Measurements from ENCODE around the gene CFAP57.

CFAP57 gene

DNA sequence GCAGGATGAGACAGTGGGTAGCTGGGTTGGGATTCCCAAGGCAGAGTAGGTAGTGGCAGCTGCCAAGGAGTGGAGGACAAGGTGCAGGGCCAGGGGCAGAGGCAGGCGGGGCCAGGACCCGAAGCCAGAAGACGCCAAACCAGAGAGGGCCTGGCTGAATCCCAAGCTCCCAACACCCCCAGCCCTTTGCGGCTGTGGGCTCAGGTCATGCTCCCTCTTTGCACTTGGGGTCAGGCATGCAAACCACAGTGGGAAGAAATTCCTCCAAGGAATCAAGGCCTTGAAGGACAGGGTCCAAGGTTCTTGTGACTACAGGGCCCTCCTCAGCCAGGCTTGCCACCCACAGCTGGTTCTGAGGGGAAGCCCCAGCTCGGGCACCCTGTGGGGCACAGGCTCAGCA is 107.0 kb downstream of the CFAP57 start:
- no peaks in the 10 kb centered on the region for H3K9me3 ChIP-seq (ENCODE audit: control insufficient read depth, low read length)
- H3K36me3 ChIP-seq (ENCODE audit: control insufficient read depth, insufficient read depth, low read length): no peaks in the 10 kb centered on the region
- H3K4me3 ChIP-seq (ENCODE audit: extremely low read depth, insufficient read depth, low read length, poor library complexity, severe bottlenecking): no peak overlapping the region
- H3K27ac ChIP-seq (ENCODE audit: low read depth, low read length, severe bottlenecking): no peak overlapping the region
- 91 to 98% methylated on average over 4 to 5 of the region's 5 CpGs for WGBS, 2 experiments (ENCODE audit: insufficient coverage in 2 of 2)
- H3K4me1 ChIP-seq (ENCODE audit: control insufficient read depth, insufficient read depth, low read length, poor library complexity, severe bottlenecking): no peaks in the 10 kb centered on the region

DNA sequence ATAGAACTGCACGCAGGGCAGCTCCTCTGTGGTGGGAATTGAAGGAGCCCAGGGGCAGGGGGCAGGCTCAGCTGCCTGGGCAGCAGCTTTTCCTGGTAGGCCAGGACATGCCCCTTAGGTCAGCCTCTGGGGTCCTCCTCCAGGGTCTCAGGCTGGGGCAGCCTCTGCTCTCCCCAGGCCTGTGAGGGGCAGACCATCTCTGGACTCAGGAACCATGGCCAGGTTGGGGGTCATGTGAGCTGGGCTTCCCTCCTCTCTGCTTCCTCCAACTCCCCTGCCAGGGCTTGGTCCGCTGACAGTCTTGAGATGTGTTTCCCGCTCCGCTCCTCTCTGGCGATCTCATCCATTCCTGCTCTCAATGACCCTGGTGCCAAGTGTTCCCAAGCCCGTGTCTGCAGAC is 107.5 kb downstream of the CFAP57 start:
- Histone ChIP-seq H3K9me3 (ENCODE audit: control insufficient read depth, low read length) (no peaks in the 10 kb centered on the region), H3K4me3 (ENCODE audit: extremely low read depth, insufficient read depth, low read length, poor library complexity, severe bottlenecking) (no peak overlapping the region), H3K4me1 (ENCODE audit: control insufficient read depth, insufficient read depth, low read length, poor library complexity, severe bottlenecking) (no peaks in the 10 kb centered on the region), H3K36me3 (ENCODE audit: control insufficient read depth, insufficient read depth, low read length) (no peaks in the 10 kb centered on the region), H3K27ac (ENCODE audit: low read depth, low read length, severe bottlenecking) (no peak overlapping the region)
- WGBS, 2 experiments (ENCODE audit: insufficient coverage in 2 of 2): 86 to 95% methylated on average over 6 of the region's 6 CpGs

DNA sequence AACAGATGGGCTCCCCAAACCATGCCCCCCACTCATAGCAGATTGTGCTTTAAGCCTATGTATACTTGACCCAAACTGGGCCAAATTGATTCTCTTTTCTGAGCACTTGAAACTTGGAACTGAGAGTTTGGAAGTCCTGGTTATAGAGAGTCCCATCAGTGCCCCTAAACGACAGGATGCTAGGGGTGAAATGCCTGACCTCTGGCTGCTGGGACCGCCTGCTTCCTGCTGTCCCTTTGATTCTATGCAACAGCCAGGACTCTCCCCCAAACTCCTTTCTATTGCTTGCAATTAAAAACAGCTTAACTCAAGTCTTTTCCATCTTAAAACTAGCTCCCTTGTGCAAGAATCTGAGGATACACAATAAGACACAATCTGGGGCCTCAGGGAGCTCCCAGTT is 108.6 kb downstream of the CFAP57 start:
- no peaks in the 10 kb centered on the region for H3K36me3 ChIP-seq (ENCODE audit: control insufficient read depth, insufficient read depth, low read length)
- H3K4me3 ChIP-seq (ENCODE audit: extremely low read depth, insufficient read depth, low read length, poor library complexity, severe bottlenecking): no peak overlapping the region
- H3K9me3 ChIP-seq (ENCODE audit: control insufficient read depth, low read length): no peaks in the 10 kb centered on the region
- no peaks in the 10 kb centered on the region for H3K4me1 ChIP-seq (ENCODE audit: control insufficient read depth, insufficient read depth, low read length, poor library complexity, severe bottlenecking)
- no peak overlapping the region for H3K27ac ChIP-seq (ENCODE audit: low read depth, low read length, severe bottlenecking)
- WGBS, 2 experiments (ENCODE audit: insufficient coverage in 2 of 2): 57 to 65% methylated on average over 2 of the region's 2 CpGs

GRCh38 chr1:43282220-43283195 is 110.4 kb downstream of the CFAP57 start:
- Histone ChIP-seq H3K36me3 (ENCODE audit: control insufficient read depth, insufficient read depth, low read length) (no peaks in the 10 kb centered on the region), H3K4me1 (ENCODE audit: control insufficient read depth, insufficient read depth, low read length, poor library complexity, severe bottlenecking) (no peaks in the 10 kb centered on the region)
- WGBS, 2 experiments (ENCODE audit: insufficient coverage in 2 of 2): 84 to 89% methylated on average over 9 to 14 of the region's 15 CpGs

DNA sequence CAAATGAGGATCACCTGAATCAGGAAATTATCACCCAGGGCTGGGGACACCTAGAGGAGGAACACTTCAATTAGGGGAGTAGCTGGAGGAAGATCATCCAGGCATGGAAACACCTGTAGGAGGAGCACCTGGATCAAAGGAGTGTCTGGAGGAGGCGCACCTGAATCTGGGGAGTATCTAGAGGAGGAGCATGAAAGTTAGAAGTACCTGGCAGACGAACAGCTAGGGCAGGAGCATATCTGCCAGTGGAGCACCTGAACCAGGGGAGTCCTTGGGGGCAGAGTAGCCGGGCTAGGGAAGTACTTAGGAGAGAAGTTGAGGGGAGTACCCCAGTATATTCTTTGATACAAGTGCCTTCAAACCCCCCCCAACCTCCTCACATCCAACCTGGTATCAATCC is 111.9 kb downstream of the CFAP57 start:
- 83 to 85% methylated on average over 2 of the region's 3 CpGs for WGBS, 2 experiments (ENCODE audit: insufficient coverage in 2 of 2)
- Histone ChIP-seq H3K36me3 (ENCODE audit: control insufficient read depth, insufficient read depth, low read length) (no peaks in the 10 kb centered on the region), H3K4me1 (ENCODE audit: control insufficient read depth, insufficient read depth, low read length, poor library complexity, severe bottlenecking) (no peaks in the 10 kb centered on the region), H3K27ac (ENCODE audit: low read depth, low read length, severe bottlenecking) (no peak overlapping the region), H3K4me3 (ENCODE audit: extremely low read depth, insufficient read depth, low read length, poor library complexity, severe bottlenecking) (no peak overlapping the region), H3K9me3 (ENCODE audit: control insufficient read depth, low read length) (no peaks in the 10 kb centered on the region)

More at GRCh38 chr1:43282220-43283195, 110.4 kb downstream of the CFAP57 start:
- no peak overlapping the region for H3K27ac ChIP-seq (ENCODE audit: low read depth, low read length, severe bottlenecking)
- H3K4me3 ChIP-seq (ENCODE audit: extremely low read depth, insufficient read depth, low read length, poor library complexity, severe bottlenecking): no peak overlapping the region
- no peaks in the 10 kb centered on the region for H3K9me3 ChIP-seq (ENCODE audit: control insufficient read depth, low read length)

DNA sequence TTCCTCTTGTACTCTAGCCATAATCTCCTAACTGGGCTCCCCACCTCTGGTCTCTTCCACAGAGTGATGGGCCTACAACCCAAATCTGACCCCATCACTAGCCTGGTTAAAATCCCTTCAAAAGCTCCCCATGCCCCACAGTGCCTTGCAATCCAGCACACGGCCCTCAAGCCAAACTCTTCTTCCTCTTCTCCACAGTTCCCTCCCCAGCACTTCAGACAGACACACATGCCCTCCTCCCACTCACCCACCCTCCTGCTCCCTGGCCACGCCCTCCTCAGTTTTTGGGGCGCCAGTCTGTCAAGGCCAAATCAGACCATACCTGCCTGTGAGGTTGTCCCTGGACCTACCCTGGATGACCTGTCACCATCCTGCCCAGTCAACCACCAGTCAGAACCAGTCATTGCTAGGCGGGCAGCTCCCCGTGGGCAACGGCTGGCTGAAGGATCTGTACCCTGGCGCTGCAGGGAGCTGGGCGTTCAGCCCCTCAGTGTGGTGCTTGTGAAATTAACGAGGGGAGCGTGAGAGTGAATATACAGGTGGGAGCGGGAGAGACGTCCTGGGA is 112.5 kb downstream of the CFAP57 start:
- no peak overlapping the region for H3K4me3 ChIP-seq (ENCODE audit: extremely low read depth, insufficient read depth, low read length, poor library complexity, severe bottlenecking)

DNA sequence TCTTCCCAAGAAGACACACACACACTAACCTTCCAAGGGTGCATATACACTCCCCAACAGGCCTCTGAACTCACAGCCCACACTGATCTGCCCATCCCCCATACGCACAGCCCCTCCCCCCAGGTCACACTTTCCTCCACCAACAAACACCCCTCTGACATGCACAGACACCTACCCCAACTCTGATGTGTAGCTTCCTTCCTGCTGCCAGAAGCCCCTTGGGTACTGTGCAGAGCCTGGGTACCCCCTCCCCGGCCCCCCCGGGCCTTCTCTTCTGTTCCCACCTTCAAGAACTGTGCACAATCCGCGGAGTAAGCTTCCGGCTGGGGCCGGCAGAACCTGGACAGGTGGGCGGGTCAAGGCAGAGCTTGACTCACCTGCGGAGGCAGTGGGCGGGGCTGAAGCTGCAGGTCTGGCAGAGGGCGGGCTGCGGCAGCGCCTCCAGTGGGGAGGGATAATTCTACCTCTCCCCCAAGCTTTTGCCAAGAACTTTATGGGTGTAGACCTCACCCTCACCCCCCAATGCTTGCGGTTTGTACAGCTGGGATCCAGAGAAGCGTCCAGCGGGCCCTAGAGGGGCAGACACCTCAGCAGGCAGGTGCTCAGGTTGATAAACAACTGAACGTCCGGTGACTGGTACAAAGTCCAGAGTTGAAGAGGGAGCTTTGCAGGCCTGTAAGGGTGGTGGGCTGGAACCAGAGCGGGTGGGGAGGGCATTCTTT is 113.3 kb downstream of the CFAP57 start, which contains the start of gene C1orf210:
TSS of gene C1orf210 (minus strand) at position 313 of the 722 bp plus-strand sequence. CDS start 2,311 bp downstream, outside the sequence.
- H3K9me3 ChIP-seq (ENCODE audit: control insufficient read depth, low read length): no peaks in the 10 kb centered on the region
- no peaks in the 10 kb centered on the region for H3K36me3 ChIP-seq (ENCODE audit: control insufficient read depth, insufficient read depth, low read length)
- H3K27ac ChIP-seq (ENCODE audit: low read depth, low read length, severe bottlenecking): no peak within 1 kb of the TSS
- 47 to 60% methylated on average over 13 to 16 of the region's 19 CpGs for WGBS, 2 experiments (ENCODE audit: insufficient coverage in 2 of 2)
- no peak within 1 kb of the TSS for H3K4me3 ChIP-seq (ENCODE audit: extremely low read depth, insufficient read depth, low read length, poor library complexity, severe bottlenecking)
- H3K4me1 ChIP-seq (ENCODE audit: control insufficient read depth, insufficient read depth, low read length, poor library complexity, severe bottlenecking): no peaks in the 10 kb centered on the region

More for the DNA sequence above, 112.5 kb downstream of the CFAP57 start:
- Histone ChIP-seq H3K9me3 (ENCODE audit: control insufficient read depth, low read length) (no peaks in the 10 kb centered on the region), H3K27ac (ENCODE audit: low read depth, low read length, severe bottlenecking) (no peak overlapping the region), H3K4me1 (ENCODE audit: control insufficient read depth, insufficient read depth, low read length, poor library complexity, severe bottlenecking) (no peaks in the 10 kb centered on the region), H3K36me3 (ENCODE audit: control insufficient read depth, insufficient read depth, low read length) (no peaks in the 10 kb centered on the region)
- 92 to 95% methylated on average over 8 to 12 of the region's 12 CpGs for WGBS, 2 experiments (ENCODE audit: insufficient coverage in 2 of 2)

GRCh38 chr1:43286115-43286514 is 114.0 kb downstream of the CFAP57 start:
- Histone ChIP-seq H3K9me3 (ENCODE audit: control insufficient read depth, low read length) (no peaks in the 10 kb centered on the region), H3K4me1 (ENCODE audit: control insufficient read depth, insufficient read depth, low read length, poor library complexity, severe bottlenecking) (no peaks in the 10 kb centered on the region), H3K27ac (ENCODE audit: low read depth, low read length, severe bottlenecking) (no peak overlapping the region), H3K4me3 (ENCODE audit: extremely low read depth, insufficient read depth, low read length, poor library complexity, severe bottlenecking) (no peak overlapping the region), H3K36me3 (ENCODE audit: control insufficient read depth, insufficient read depth, low read length) (no peaks in the 10 kb centered on the region)
- 79 to 94% methylated on average over 5 to 11 of the region's 11 CpGs for WGBS, 2 experiments (ENCODE audit: insufficient coverage in 2 of 2)

DNA sequence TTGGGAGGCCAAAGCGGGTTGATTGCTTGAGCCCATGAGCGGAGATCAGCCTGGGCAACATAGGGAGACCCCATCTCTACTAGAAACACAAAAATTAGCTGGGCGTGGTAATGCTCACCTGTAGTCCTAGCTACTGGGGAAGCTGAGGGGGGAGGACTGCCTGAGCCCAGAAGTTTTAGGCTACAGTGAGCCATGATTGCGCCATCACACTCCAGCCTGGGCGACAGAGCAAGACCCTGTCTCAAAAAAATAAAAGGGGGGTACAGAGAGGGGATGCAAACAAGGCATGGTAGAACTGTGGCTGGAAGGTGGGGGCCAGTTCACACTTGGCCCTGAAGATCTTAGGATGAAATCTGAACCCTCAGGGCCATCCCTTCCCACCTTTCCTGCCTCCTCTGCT is 114.4 kb downstream of the CFAP57 start:
- H3K36me3 ChIP-seq (ENCODE audit: control insufficient read depth, insufficient read depth, low read length): no peaks in the 10 kb centered on the region
- H3K27ac ChIP-seq (ENCODE audit: low read depth, low read length, severe bottlenecking): no peak overlapping the region
- WGBS, 2 experiments (ENCODE audit: insufficient coverage in 2 of 2): 90 to 94% methylated on average over 3 to 5 of the region's 5 CpGs
- no peaks in the 10 kb centered on the region for H3K9me3 ChIP-seq (ENCODE audit: control insufficient read depth, low read length)
- H3K4me1 ChIP-seq (ENCODE audit: control insufficient read depth, insufficient read depth, low read length, poor library complexity, severe bottlenecking): no peaks in the 10 kb centered on the region
- no peak overlapping the region for H3K4me3 ChIP-seq (ENCODE audit: extremely low read depth, insufficient read depth, low read length, poor library complexity, severe bottlenecking)

DNA sequence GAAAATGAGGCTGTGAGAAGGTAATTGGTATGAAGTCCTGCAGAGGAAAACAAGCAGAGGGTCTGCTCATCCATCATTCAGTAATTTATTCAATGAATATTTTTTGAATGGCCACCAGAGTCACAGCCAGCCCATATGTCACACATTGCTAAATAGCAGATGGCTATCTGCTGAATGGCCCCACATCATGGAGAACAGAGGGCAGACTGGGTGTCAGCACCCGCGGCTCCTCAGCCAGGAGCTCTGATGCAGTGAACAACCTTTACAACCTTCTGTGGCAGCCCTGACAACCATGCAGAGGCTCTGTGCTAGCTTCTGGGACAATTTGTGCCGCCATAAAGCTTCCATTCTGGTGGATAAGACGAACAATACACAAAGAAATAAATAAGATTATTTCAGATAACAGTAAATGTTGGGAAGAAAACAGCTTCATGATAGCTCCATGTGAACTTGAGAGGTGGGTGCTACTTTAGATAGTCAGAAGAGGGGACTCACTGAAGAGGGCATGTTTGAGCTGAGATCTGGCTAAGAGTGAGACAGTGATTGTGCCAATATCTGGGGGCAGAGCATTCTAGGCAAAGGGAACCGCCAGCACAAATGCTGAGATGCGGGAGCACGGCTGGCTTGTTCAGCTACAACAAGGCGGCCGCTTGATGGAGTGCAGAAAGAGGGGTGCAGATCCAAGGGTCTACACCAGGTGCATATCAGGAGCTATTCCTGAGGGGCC is 116.1 kb downstream of the CFAP57 start:
- H3K27ac ChIP-seq (ENCODE audit: low read depth, low read length, severe bottlenecking): no peak overlapping the region
- H3K36me3 ChIP-seq (ENCODE audit: control insufficient read depth, insufficient read depth, low read length): no peaks in the 10 kb centered on the region
- H3K9me3 ChIP-seq (ENCODE audit: control insufficient read depth, low read length): no peaks in the 10 kb centered on the region
- H3K4me3 ChIP-seq (ENCODE audit: extremely low read depth, insufficient read depth, low read length, poor library complexity, severe bottlenecking): no peak overlapping the region
- no peaks in the 10 kb centered on the region for H3K4me1 ChIP-seq (ENCODE audit: control insufficient read depth, insufficient read depth, low read length, poor library complexity, severe bottlenecking)
- WGBS, 2 experiments (ENCODE audit: insufficient coverage in 2 of 2): 94 to 98% methylated on average over 7 of the region's 9 CpGs

Data from mesodermal cell (in vitro differentiated cells).